Ishikawa (cell line): ENCODE results near the gene ZNF674.

Source experiments
- CEBPB ChIP-seq: IDR thresholded peaks from 2 replicates; pipeline ENCODE4 v1.6.1; 2012
- CREB1 ChIP-seq: IDR thresholded peaks from 2 replicates; pipeline ENCODE4 v1.6.1; 2012; ENCODE audit warnings: low read depth
- EGR1 ChIP-seq: IDR thresholded peaks from 2 replicates; pipeline ENCODE4 v1.6.1; 2012
- EP300 ChIP-seq: IDR thresholded peaks from 2 replicates; pipeline ENCODE4 v1.6.1; 2012; ENCODE audit warnings: borderline replicate concordance
- FOXM1 ChIP-seq: IDR thresholded peaks from 2 replicates; pipeline ENCODE4 v1.6.1; 2012; ENCODE audit warnings: low read depth, borderline replicate concordance
- MAX ChIP-seq: IDR thresholded peaks from 2 replicates; pipeline ENCODE4 v1.6.1; 2012
- NFIC ChIP-seq: IDR thresholded peaks from 2 replicates; pipeline ENCODE4 v1.6.1; 2012
- RAD21 ChIP-seq: IDR thresholded peaks from 2 replicates; pipeline ENCODE4 v1.6.1; 2012; ENCODE audit warnings: low read depth
- TAF1 ChIP-seq: IDR thresholded peaks from 2 replicates; pipeline ENCODE4 v1.6.1; 2012; ENCODE audit warnings: low read depth, mild to moderate bottlenecking
- TCF12 ChIP-seq: IDR thresholded peaks from 2 replicates; pipeline ENCODE4 v1.6.1; 2012; ENCODE audit warnings: low read depth
- TEAD4 ChIP-seq: IDR thresholded peaks from 2 replicates; pipeline ENCODE4 v1.6.1; 2012
- USF1 ChIP-seq: IDR thresholded peaks from 2 replicates; pipeline ENCODE4 v1.6.1; 2012
- YY1 ChIP-seq: IDR thresholded peaks from 2 replicates; pipeline ENCODE4 v1.6.1; 2012; ENCODE audit warnings: low read depth
- ZBTB7A ChIP-seq: IDR thresholded peaks from 2 replicates; pipeline ENCODE4 v1.6.1; 2012; ENCODE audit warnings: low read depth
- TF ChIP-seq, protein P1 (sequence below): IDR thresholded peaks from 2 replicates; pipeline ENCODE4 v1.6.1; 2012; ENCODE audit warnings: low read depth, mild to moderate bottlenecking

ZNF674 gene

GRCh38 chrX:46576458-46576857 is 31.2 kb upstream of the ZNF674 start:
- TF ChIP-seq EGR1, result no peak
- no peak for TF ChIP-seq FOXM1
- no peak for TF ChIP-seq TEAD4
- TF ChIP-seq, protein P1, sequence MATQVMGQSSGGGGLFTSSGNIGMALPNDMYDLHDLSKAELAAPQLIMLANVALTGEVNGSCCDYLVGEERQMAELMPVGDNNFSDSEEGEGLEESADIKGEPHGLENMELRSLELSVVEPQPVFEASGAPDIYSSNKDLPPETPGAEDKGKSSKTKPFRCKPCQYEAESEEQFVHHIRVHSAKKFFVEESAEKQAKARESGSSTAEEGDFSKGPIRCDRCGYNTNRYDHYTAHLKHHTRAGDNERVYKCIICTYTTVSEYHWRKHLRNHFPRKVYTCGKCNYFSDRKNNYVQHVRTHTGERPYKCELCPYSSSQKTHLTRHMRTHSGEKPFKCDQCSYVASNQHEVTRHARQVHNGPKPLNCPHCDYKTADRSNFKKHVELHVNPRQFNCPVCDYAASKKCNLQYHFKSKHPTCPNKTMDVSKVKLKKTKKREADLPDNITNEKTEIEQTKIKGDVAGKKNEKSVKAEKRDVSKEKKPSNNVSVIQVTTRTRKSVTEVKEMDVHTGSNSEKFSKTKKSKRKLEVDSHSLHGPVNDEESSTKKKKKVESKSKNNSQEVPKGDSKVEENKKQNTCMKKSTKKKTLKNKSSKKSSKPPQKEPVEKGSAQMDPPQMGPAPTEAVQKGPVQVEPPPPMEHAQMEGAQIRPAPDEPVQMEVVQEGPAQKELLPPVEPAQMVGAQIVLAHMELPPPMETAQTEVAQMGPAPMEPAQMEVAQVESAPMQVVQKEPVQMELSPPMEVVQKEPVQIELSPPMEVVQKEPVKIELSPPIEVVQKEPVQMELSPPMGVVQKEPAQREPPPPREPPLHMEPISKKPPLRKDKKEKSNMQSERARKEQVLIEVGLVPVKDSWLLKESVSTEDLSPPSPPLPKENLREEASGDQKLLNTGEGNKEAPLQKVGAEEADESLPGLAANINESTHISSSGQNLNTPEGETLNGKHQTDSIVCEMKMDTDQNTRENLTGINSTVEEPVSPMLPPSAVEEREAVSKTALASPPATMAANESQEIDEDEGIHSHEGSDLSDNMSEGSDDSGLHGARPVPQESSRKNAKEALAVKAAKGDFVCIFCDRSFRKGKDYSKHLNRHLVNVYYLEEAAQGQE, result no peak
- no peak for TF ChIP-seq ZBTB7A
- no peak for TF ChIP-seq EP300
- no peak for TF ChIP-seq USF1
- TF ChIP-seq CREB1, result no peak

DNA sequence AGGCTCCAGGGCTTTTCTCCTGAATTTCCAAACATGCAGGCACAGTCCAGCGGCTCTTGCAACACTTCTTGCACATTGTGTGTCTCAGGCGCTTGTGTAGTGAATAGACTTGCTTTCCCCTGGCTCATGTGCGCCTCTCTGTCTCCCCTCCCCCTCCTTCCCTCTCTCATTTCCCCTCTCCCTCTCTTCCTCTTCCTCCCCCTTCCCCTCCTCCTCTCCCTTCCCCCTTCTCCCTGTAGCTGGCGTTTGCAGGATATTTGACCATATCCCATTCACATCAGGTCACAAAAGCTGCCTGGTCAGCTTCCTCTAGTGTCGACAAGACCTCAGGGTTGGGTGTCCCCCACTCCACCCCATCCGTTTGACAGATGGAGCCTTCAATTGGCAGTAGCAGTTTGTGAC is 30.8 kb upstream of the ZNF674 start:
- TF ChIP-seq CREB1 (no peak), USF1 (no peak), CEBPB (no peak), TEAD4 (no peak), EGR1 (no peak), EP300 (no peak), YY1 (no peak), MAX (no peak), RAD21 (no peak), TAF1 (no peak), NFIC (no peak)
- TF ChIP-seq, protein P1, result no peak

- TF ChIP-seq MAX (no peak), CREB1 (no peak), ZBTB7A (no peak)
- TF ChIP-seq, protein P1, result no peak
Measured at GRCh38 chrX:46575586-46575985, 30.4 kb upstream of the ZNF674 start.

DNA sequence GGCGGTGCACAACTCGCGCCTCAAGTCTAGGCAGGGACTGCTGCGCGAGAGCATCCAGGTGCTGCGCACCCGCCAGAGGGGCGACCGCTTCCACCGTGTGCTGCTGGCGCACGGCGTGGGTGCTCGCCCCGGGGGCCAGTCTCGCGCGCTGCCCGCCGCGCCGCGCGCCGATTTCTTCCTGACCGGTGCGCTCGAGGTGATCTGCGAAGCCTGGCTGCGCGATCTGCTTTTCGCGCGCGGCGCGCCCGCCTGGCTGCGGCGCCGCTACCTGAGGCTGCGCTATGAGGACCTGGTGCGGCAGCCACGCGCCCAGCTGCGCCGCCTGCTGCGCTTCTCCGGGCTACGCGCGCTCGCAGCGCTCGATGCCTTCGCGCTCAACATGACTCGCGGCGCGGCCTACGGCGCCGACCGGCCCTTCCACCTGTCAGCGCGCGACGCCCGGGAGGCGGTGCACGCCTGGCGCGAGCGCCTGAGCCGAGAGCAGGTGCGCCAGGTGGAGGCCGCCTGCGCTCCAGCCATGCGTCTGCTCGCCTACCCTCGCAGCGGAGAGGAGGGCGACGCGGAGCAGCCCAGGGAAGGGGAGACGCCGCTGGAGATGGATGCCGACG is 29.7 kb upstream of the ZNF674 start:
- TF ChIP-seq EGR1, result no peak
- no peak for TF ChIP-seq MAX
- TF ChIP-seq USF1, result no peak
- TF ChIP-seq EP300, result no peak
- no peak for TF ChIP-seq TEAD4
- TF ChIP-seq TAF1, result no peak
- TF ChIP-seq FOXM1, result no peak
- TF ChIP-seq, protein P1, result no peak
- no peak for TF ChIP-seq CREB1
- no peak for TF ChIP-seq ZBTB7A
- no peak for TF ChIP-seq RAD21
- TF ChIP-seq CEBPB, result no peak
- TF ChIP-seq TCF12, result no peak
